GM15510 (cell line): ENCODE data around the gene GOT2.

ENCODE experiments used
- POLR2A ChIP-seq: IDR thresholded peaks from 3 replicates; pipeline ENCODE4 v1.6.1; 2011; ENCODE audit warnings: borderline replicate concordance; ENCODE audit not compliant: insufficient read length; ENCODE audit errors: extremely low read depth

Gene GOT2

GRCh38 chr16:58730724-58731370, 3.3 kb downstream of the GOT2 start:
- no peak for TF ChIP-seq POLR2A

- TF ChIP-seq POLR2A = no peak
Observed at GRCh38 chr16:58727796-58728568, 6.1 kb downstream of the GOT2 start.

- no peak for TF ChIP-seq POLR2A
Observed at GRCh38 chr16:58727028-58727781, 6.9 kb downstream of the GOT2 start.

GRCh38 chr16:58723109-58723508, 11.0 kb downstream of the GOT2 start:
- TF ChIP-seq POLR2A = no peak

- TF ChIP-seq POLR2A = no peak
Observed at GRCh38 chr16:58717994-58718393, 16.1 kb downstream of the GOT2 start.

- TF ChIP-seq POLR2A = no peak
Observed at GRCh38 chr16:58716468-58716867, 17.6 kb downstream of the GOT2 start.

GRCh38 chr16:58713742-58714141, 20.4 kb downstream of the GOT2 start:
- no peak for TF ChIP-seq POLR2A

GRCh38 chr16:58709333-58709732, 24.8 kb downstream of the GOT2 start:
- no peak for TF ChIP-seq POLR2A

GRCh38 chr16:58699151-58699550, 35.0 kb downstream of the GOT2 start:
- TF ChIP-seq POLR2A = no peak

GRCh38 chr16:58695368-58695767, 38.7 kb downstream of the GOT2 start:
- no peak for TF ChIP-seq POLR2A

- TF ChIP-seq POLR2A = no peak
Observed at GRCh38 chr16:58692450-58692849, 41.7 kb downstream of the GOT2 start.

- no peak for TF ChIP-seq POLR2A
Observed at GRCh38 chr16:58685084-58685449, 49.0 kb downstream of the GOT2 start.

- TF ChIP-seq POLR2A = peak; percentile 41
Observed at GRCh38 chr16:58684354-58685083, 49.6 kb downstream of the GOT2 start, which contains the start of gene SLC38A7. Gene SLC38A7 (minus strand): TSS chr16:58684770. CDS start chr16:58680126, 4,644 bp downstream.

GRCh38 chr16:58684001-58684353, 50.1 kb downstream of the GOT2 start:
- no peak for TF ChIP-seq POLR2A

GRCh38 chr16:58679763-58680162, 54.4 kb downstream of the GOT2 start:
- TF ChIP-seq POLR2A = no peak
